HG03039 (cell line): ENCODE data around the gene LYST.
"Not testable (repeated sequence)": the region's sequence is repeated elsewhere in the genome, so short reads cannot be mapped to it uniquely, and the experiment has no call there.

Experiments used
- ATAC-seq: cut with Tn5 transposase; IDR thresholded peaks from one replicate; pipeline ENCODE4 v1.9.1; 2021; ENCODE audit warnings: mild to moderate bottlenecking, moderate library complexity; ENCODE audit not compliant: unreplicated experiment

LYST gene, protein sequence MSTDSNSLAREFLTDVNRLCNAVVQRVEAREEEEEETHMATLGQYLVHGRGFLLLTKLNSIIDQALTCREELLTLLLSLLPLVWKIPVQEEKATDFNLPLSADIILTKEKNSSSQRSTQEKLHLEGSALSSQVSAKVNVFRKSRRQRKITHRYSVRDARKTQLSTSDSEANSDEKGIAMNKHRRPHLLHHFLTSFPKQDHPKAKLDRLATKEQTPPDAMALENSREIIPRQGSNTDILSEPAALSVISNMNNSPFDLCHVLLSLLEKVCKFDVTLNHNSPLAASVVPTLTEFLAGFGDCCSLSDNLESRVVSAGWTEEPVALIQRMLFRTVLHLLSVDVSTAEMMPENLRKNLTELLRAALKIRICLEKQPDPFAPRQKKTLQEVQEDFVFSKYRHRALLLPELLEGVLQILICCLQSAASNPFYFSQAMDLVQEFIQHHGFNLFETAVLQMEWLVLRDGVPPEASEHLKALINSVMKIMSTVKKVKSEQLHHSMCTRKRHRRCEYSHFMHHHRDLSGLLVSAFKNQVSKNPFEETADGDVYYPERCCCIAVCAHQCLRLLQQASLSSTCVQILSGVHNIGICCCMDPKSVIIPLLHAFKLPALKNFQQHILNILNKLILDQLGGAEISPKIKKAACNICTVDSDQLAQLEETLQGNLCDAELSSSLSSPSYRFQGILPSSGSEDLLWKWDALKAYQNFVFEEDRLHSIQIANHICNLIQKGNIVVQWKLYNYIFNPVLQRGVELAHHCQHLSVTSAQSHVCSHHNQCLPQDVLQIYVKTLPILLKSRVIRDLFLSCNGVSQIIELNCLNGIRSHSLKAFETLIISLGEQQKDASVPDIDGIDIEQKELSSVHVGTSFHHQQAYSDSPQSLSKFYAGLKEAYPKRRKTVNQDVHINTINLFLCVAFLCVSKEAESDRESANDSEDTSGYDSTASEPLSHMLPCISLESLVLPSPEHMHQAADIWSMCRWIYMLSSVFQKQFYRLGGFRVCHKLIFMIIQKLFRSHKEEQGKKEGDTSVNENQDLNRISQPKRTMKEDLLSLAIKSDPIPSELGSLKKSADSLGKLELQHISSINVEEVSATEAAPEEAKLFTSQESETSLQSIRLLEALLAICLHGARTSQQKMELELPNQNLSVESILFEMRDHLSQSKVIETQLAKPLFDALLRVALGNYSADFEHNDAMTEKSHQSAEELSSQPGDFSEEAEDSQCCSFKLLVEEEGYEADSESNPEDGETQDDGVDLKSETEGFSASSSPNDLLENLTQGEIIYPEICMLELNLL (N-terminal part only)

GRCh38 chr1:235866205-235866912, at the start of gene LYST:
Gene LYST (minus strand): TSS chr1:235866906. CDS start chr1:235830417, 36,489 bp downstream.
- ATAC-seq, result peak; percentile 41

- not testable (repeated sequence) for ATAC-seq
These were observed 48.8 kb upstream of the LYST start for GRCh38 chr1:235915489-235915888.

- no peak for ATAC-seq
These were observed 46.6 kb upstream of the LYST start for GRCh38 chr1:235913311-235913710.

- no peak for ATAC-seq
These were observed 45.2 kb upstream of the LYST start for GRCh38 chr1:235911876-235912275.

- no peak for ATAC-seq
These were observed 44.6 kb upstream of the LYST start for GRCh38 chr1:235911300-235911662.

GRCh38 chr1:235910357-235911299, 43.9 kb upstream of the LYST start:
- no peak for ATAC-seq

DNA sequence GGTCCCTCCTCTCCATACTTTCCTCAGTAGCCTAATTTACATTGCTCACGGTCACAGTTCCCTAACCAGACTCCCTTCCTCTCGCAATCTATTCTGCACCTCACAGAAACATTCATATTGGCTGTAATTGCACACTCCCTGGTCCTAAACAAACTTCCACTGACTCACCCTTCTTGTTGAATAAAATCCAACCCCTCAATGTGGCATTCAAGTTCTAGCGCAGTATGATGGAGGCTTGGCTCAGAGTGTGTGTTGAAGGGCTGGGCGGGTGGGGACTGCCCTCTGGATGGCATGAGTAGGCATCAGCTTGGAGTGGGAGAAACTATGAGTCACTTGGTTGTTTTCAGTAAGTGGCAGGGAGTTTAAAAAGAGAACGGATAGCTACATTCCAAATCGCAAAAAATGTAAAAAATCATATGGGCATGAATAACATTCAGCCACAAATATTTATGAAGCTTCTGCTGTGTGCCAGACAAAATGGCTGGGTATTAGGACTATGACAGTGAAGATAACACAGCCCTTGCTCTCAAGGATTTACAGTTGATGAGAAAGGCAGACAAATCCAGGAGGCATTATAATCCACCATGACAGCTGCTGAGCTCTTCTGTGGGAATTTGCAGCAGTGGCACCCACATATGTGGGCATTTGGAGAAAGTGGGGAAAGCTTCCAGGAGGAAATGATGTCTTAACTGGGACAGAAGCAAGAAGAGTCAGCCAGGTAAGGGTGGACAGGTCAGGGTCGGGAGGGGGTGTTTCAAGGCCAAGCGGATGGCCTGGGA, 42.2 kb upstream of the LYST start:
- no peak for ATAC-seq

GRCh38 chr1:235907897-235908240, 41.2 kb upstream of the LYST start:
- ATAC-seq, result no peak

GRCh38 chr1:235907187-235907896, 40.6 kb upstream of the LYST start:
- ATAC-seq, result no peak

- no peak for ATAC-seq
These were observed 39.7 kb upstream of the LYST start for GRCh38 chr1:235906436-235906835.

DNA sequence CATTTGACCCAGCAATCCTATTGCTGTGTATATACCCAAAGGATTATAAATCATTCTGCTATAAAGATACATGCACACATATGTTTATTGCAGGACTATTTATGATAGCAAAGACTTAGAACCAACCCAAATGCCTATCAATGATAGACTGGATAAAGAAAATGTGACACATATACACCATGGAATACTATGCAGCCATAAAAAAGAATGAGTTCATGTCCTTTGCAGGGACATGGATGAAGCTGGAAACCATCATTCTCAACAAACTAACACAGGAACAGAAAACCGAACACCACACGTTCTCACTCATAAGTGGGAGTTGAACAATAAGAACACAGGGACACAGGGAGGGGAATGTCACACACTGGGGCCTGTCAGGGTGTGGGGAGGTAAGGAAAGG, 37.1 kb upstream of the LYST start:
- ATAC-seq, result not testable (repeated sequence)

- no peak for ATAC-seq
These were observed 36.2 kb upstream of the LYST start for GRCh38 chr1:235902677-235903542.

DNA sequence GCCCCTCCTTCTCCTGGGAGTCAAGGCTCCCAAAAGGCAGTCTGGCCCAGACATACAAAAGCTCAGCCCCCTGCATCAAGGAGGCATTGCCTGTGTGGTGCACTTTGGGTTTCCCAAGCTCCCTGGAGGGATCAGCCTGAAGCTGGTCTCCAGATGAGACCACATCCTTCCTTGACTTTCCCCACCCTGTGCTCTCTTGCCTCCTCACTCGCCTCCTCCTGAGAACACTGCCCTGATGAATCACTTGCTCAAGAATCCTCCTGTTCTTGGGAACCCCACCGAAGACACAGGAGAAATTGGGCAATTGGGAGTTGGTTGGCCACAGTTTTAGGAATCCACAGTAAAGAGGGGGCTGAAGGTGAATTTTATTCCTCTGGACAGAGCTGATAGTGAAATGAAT, 34.8 kb upstream of the LYST start:
- ATAC-seq, result no peak

GRCh38 chr1:235898126-235898525, 31.4 kb upstream of the LYST start:
- no peak for ATAC-seq

DNA sequence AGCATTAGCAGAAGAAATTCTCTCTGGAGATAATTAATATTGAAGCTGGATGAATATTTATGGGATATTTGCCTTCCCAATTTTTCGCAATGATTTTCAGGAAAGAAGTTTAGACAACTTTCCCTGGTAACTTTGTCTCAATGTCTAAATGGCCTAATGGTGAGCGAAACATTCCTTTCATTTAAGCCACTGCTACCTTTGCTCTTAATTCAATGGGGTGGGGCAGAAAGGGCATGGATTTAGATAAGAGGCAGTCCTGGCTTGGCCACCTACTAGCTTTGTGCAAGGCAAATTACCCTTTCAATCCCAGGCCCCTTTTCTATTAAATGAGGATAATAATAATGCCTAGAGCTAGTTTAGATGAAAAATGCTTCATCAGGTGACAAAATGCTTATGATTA, 27.1 kb upstream of the LYST start:
- ATAC-seq, result no peak

DNA sequence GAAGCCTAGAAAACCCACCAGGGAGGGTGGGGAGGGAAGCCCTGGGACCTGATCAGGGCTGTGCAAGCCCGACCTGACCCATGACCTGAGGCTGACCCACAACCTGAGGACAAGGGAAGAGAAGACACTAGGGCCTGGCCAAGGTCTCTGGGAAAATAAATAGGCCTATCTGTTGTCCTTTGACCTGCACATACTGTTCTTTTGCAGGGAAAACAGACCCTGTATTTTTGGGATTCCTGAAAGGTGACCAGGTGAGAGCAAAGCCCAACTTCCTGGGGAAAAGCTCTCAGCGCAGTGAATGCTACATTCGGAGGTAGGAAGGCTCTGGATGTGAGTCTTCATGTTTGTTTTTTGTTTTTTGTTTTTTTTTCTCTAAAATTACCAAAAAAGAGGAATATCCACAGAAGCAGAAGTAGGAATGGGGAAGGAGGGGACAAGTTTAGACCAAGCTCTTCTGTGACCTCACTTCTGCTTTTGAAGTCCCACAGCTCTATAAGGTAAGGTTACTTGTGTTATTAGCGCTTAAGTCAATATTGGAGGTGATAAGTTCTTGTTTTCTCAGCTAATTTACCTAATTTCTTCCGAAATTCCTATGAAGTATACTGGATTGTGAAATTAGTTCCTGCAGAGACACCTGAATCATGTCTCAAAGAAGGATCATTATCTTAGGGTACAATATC, 26.2 kb upstream of the LYST start:
- ATAC-seq, result no peak

- ATAC-seq, result peak; percentile 43
These were observed 25.5 kb upstream of the LYST start for GRCh38 chr1:235892202-235892601.
